ENCODE measurements around the gene DOK4.

DNA sequence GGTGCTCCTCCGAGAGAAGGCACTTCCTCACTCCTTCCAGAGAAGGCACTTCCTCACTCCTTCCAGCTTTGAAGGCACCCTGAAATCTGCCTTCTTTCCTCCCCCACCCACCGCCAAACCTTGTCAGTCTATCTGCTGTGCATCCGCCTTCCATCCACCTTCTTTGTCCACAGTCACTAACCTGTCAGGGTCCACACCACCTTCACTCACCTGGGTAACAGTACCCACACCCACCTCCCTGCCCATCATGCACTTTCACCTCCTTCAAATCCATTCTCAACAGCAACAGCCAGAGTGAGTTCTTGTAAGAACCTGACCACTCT lies 44.9 kb upstream of the DOK4 start:
- TF ChIP-seq CTCF (IDR thresholded peaks at IDR 0.05) (no peak), POLR2A (IDR thresholded peaks at IDR 0.05) (no peak), EP300 (IDR thresholded peaks at IDR 0.05) (no peak)

Data from tibial nerve (tissue), 4 donors.